ENCODE data around the gene L3HYPDH. TPM values are rescaled to one million over a fixed set of nuclear protein-coding genes. Genes with fewer than 3 reads are reported as not detected.

L3HYPDH gene
- total RNA-seq, 1 donor from 2014 or later: 6.8 TPM

GRCh38 chr14:59511916-59512575, 27.8 kb upstream of the L3HYPDH start:
- Mint-ChIP-seq H3K4me1 (ENCODE audit: low read depth, unreplicated experiment) (no peaks in the 10 kb centered on the region), H3K27me3 (ENCODE audit: unreplicated experiment) (no peaks in the 10 kb centered on the region), H3K36me3 (ENCODE audit: unreplicated experiment) (peaks cover 12% of the 10 kb centered on the region), H3K9me3 (ENCODE audit: unreplicated experiment) (peaks cover 3% of the 10 kb centered on the region), H3K27ac (ENCODE audit: unreplicated experiment) (no peak overlapping the region), H3K4me3 (ENCODE audit: unreplicated experiment) (no peak overlapping the region)
- peak; percentile 80 for TF ChIP-seq CTCF (IDR thresholded peaks at IDR 0.05; ENCODE audit: partially characterized antibody, unreplicated experiment)
- peak; percentile 64 for DNase-seq

- Mint-ChIP-seq H3K27ac (ENCODE audit: unreplicated experiment) (no peak overlapping the region), H3K36me3 (ENCODE audit: unreplicated experiment) (peaks cover 12% of the 10 kb centered on the region), H3K27me3 (ENCODE audit: unreplicated experiment) (no peaks in the 10 kb centered on the region), H3K4me1 (ENCODE audit: low read depth, unreplicated experiment) (no peaks in the 10 kb centered on the region), H3K9me3 (ENCODE audit: unreplicated experiment) (peaks cover 3% of the 10 kb centered on the region), H3K4me3 (ENCODE audit: unreplicated experiment) (no peak overlapping the region)
- no peak for DNase-seq
- TF ChIP-seq CTCF (IDR thresholded peaks at IDR 0.05; ENCODE audit: partially characterized antibody, unreplicated experiment): no peak
Observed at GRCh38 chr14:59510966-59511365, 26.8 kb upstream of the L3HYPDH start.

GRCh38 chr14:59510001-59510400, 25.8 kb upstream of the L3HYPDH start:
- Mint-ChIP-seq H3K4me3 (ENCODE audit: unreplicated experiment) (no peak overlapping the region), H3K36me3 (ENCODE audit: unreplicated experiment) (peaks cover 12% of the 10 kb centered on the region), H3K4me1 (ENCODE audit: low read depth, unreplicated experiment) (no peaks in the 10 kb centered on the region), H3K27ac (ENCODE audit: unreplicated experiment) (no peak overlapping the region), H3K9me3 (ENCODE audit: unreplicated experiment) (peaks cover 3% of the 10 kb centered on the region), H3K27me3 (ENCODE audit: unreplicated experiment) (no peaks in the 10 kb centered on the region)
- TF ChIP-seq CTCF (IDR thresholded peaks at IDR 0.05; ENCODE audit: partially characterized antibody, unreplicated experiment): no peak
- no peak for DNase-seq

GRCh38 chr14:59509101-59509500, 24.9 kb upstream of the L3HYPDH start:
- no peak for TF ChIP-seq CTCF (IDR thresholded peaks at IDR 0.05; ENCODE audit: partially characterized antibody, unreplicated experiment)
- Mint-ChIP-seq H3K4me1 (ENCODE audit: low read depth, unreplicated experiment) (no peaks in the 10 kb centered on the region), H3K27me3 (ENCODE audit: unreplicated experiment) (no peaks in the 10 kb centered on the region), H3K4me3 (ENCODE audit: unreplicated experiment) (no peak overlapping the region), H3K36me3 (ENCODE audit: unreplicated experiment) (peaks cover 5% of the 10 kb centered on the region), H3K9me3 (ENCODE audit: unreplicated experiment) (peaks cover 3% of the 10 kb centered on the region), H3K27ac (ENCODE audit: unreplicated experiment) (no peak overlapping the region)
- no peak for DNase-seq

- TF ChIP-seq CTCF (IDR thresholded peaks at IDR 0.05; ENCODE audit: partially characterized antibody, unreplicated experiment): no peak
- Mint-ChIP-seq H3K4me3 (ENCODE audit: unreplicated experiment) (no peak overlapping the region), H3K36me3 (ENCODE audit: unreplicated experiment) (peaks cover under 1% of the 10 kb centered on the region), H3K4me1 (ENCODE audit: low read depth, unreplicated experiment) (no peaks in the 10 kb centered on the region), H3K27ac (ENCODE audit: unreplicated experiment) (no peak overlapping the region), H3K27me3 (ENCODE audit: unreplicated experiment) (no peaks in the 10 kb centered on the region), H3K9me3 (ENCODE audit: unreplicated experiment) (no peaks in the 10 kb centered on the region)
- DNase-seq: no peak
Observed at GRCh38 chr14:59507752-59508103, 23.5 kb upstream of the L3HYPDH start.
